HCT116 (cell line): ENCODE measurements around the gene LTBP1. TPM values are rescaled to one million over a fixed set of nuclear protein-coding genes. Genes with fewer than 3 reads are reported as not detected.

Experiments used
- ATAC-seq: fragments of 200-7000 bp; cut with Tn5 transposase; 2 replicates; pipeline ENCODE4 v1.9.1; 2020; ENCODE audit warnings: mild to moderate bottlenecking, moderate library complexity
- BruUV-seq: library from RNA; stranded (reverse); fragments of 400-500 nt; replicated peaks from 2 replicates; lab custom pipeline; 2021; lab: Mats Ljungman, UMichigan
- CTCF ChIA-PET: fragments of 300-600 bp; sonication (Branson Sonifier 250); formaldehyde crosslinking; loops from one replicate; lab custom pipeline; 2021; ENCODE audit warnings: antibody characterized with exemption; lab: Charles Lee
- POLR2A ChIA-PET: fragments of 300-600, 350-600 bp; sonication (Branson Sonifier 250); formaldehyde crosslinking; loops from one replicate; lab custom pipeline; 2021; ENCODE audit warnings: antibody characterized with exemption; lab: Charles Lee
- RAD21 ChIA-PET, 2 experiments: fragments of 300-600 bp; sonication (Branson Sonifier 250); formaldehyde crosslinking; loops; one replicate each; lab custom pipeline; 2023; ENCODE audit warnings: low total read pairs in 2 of 2; ENCODE audit not compliant: uncharacterized antibody in 2 of 2, unreplicated experiment in 2 of 2, low non-redundant PET in 1 of 2; lab: Charles Lee
- DNase-seq: peaks from one replicate; pipeline ENCODE4 v3.0.0-alpha.2; 2010; ENCODE audit warnings: low read depth, low spot score
- H2AFZ ChIP-seq: fragments of 200-600 bp; shearing (Covaris generic), sonication (generic); 2 replicates; pipeline ENCODE4 v1.6.1; 2017; ENCODE audit warnings: low read depth, mixed run types, mixed read lengths, antibody characterized with exemption, low read length; ENCODE audit not compliant: poor library complexity, severe bottlenecking
- H3K27ac ChIP-seq: 2 replicates; pipeline ENCODE4 v1.5.1; 2012; ENCODE audit warnings: low read depth, low read length
- H3K27me3 ChIP-seq: fragments of 200-600 bp; sonication (generic); 2 replicates; pipeline ENCODE4 v1.6.1; 2016; ENCODE audit warnings: mixed run types, low read length, mixed read lengths; ENCODE audit not compliant: insufficient read depth
- H3K36me3 ChIP-seq, 2 experiments: fragments of 200-500 bp in 1 of 2; fragments of 200-600 bp in 1 of 2; sonication (Bioruptor generic) in 1 of 2; sonication (generic) in 1 of 2; 2 replicates each; pipeline versions ENCODE4 v1.5.1 to v1.6.1; 2014 to 2016; ENCODE audit warnings: low read length in 2 of 2, inconsistent platforms in 1 of 2, mixed read lengths in 1 of 2, mixed run types in 1 of 2; ENCODE audit not compliant: insufficient read depth in 2 of 2, control insufficient read depth in 1 of 2
- H3K4me1 ChIP-seq, 2 experiments: fragments of 200-600 bp in 1 of 2; sonication (generic) in 1 of 2; 2 replicates each; pipeline versions ENCODE4 v1.5.1 to v1.6.1; 2012 to 2017; ENCODE audit warnings: low read length in 2 of 2, inconsistent platforms in 1 of 2, mild to moderate bottlenecking in 1 of 2, mixed read lengths in 1 of 2, mixed run types in 1 of 2, moderate library complexity in 1 of 2; ENCODE audit not compliant: insufficient read depth in 2 of 2, control insufficient read depth in 1 of 2
- H3K4me2 ChIP-seq: fragments of 200-600 bp; sonication (generic); 2 replicates; pipeline ENCODE4 v1.6.1; 2017; ENCODE audit warnings: mixed run types, low read length, mixed read lengths
- H3K4me3 ChIP-seq, 2 experiments: fragments of 200-600 bp in 1 of 2; sonication (generic) in 1 of 2; replicated peaks in 1 of 2; 2 replicates each; pipeline ENCODE4 v1.5.1; 2011 to 2016; ENCODE audit warnings: low read length in 2 of 2, control low read depth in 1 of 2, low read depth in 1 of 2, mild to moderate bottlenecking in 1 of 2, mixed read lengths in 1 of 2, mixed run types in 1 of 2
- H3K79me2 ChIP-seq: fragments of 200-600 bp; sonication (generic); 2 replicates; pipeline ENCODE4 v1.6.1; 2017; ENCODE audit warnings: mild to moderate bottlenecking, mixed run types, low read length, moderate library complexity, mixed read lengths; ENCODE audit not compliant: insufficient read depth
- H3K9ac ChIP-seq: fragments of 200-600 bp; sonication (generic); 2 replicates; pipeline ENCODE4 v1.6.1; 2016; ENCODE audit warnings: low read length, mixed read lengths
- H3K9me2 ChIP-seq: fragments of 200-600 bp; sonication (generic), shearing (Covaris generic); 2 replicates; pipeline ENCODE4 v1.6.1; 2017; ENCODE audit warnings: mixed run types, mild to moderate bottlenecking, moderate library complexity; ENCODE audit not compliant: insufficient read depth
- H3K9me3 ChIP-seq, 2 experiments: fragments of 200-500 bp in 1 of 2; fragments of 200-600 bp in 1 of 2; sonication (Bioruptor generic) in 1 of 2; sonication (generic) in 1 of 2; 2 replicates each; pipeline ENCODE4 v1.6.1; 2014 to 2017; ENCODE audit warnings: low read length in 2 of 2, mixed read lengths in 2 of 2, inconsistent platforms in 1 of 2, low read depth in 1 of 2, mild to moderate bottlenecking in 1 of 2, mixed run types in 1 of 2, moderate library complexity in 1 of 2; ENCODE audit not compliant: control insufficient read depth in 1 of 2, insufficient read depth in 1 of 2
- H4K20me1 ChIP-seq: fragments of 200-600 bp; sonication (generic), shearing (Covaris generic); 2 replicates; pipeline ENCODE4 v1.6.1; 2017; ENCODE audit warnings: mixed run types, mild to moderate bottlenecking, moderate library complexity; ENCODE audit not compliant: insufficient read depth
- ATF3 ChIP-seq: IDR thresholded peaks from 2 replicates; pipeline ENCODE4 v1.6.1; 2012
- CBX3 ChIP-seq: IDR thresholded peaks from 2 replicates; pipeline ENCODE4 v1.6.1; 2012; ENCODE audit warnings: low read depth
- CEBPB ChIP-seq: IDR thresholded peaks from 2 replicates; pipeline ENCODE4 v1.6.1; 2012; ENCODE audit warnings: low read depth
- EGR1 ChIP-seq: IDR thresholded peaks from 2 replicates; pipeline ENCODE4 v1.6.1; 2012; ENCODE audit warnings: low read depth
- EZH2 ChIP-seq: fragments of 200-600 bp; sonication (generic); IDR thresholded peaks from 2 replicates; pipeline ENCODE4 v1.6.1; 2017; ENCODE audit warnings: antibody characterized with exemption, mixed run types
- FOSL1 ChIP-seq: IDR thresholded peaks from 2 replicates; pipeline ENCODE4 v1.6.1; 2012; ENCODE audit warnings: low read depth
- JUND ChIP-seq: IDR thresholded peaks from 2 replicates; pipeline ENCODE4 v1.6.1; 2012
- MAX ChIP-seq: IDR thresholded peaks from 2 replicates; pipeline ENCODE4 v1.6.1; 2012
- POLR2AphosphoS5 ChIP-seq: IDR thresholded peaks from 2 replicates; pipeline ENCODE4 v1.6.1; 2011; ENCODE audit warnings: mild to moderate bottlenecking, low read depth, low read length, moderate library complexity
- RAD21 ChIP-seq: IDR thresholded peaks from 2 replicates; pipeline ENCODE4 v1.6.1; 2012; ENCODE audit warnings: low read depth, mild to moderate bottlenecking
- REST ChIP-seq: IDR thresholded peaks from 2 replicates; pipeline ENCODE4 v1.6.1; 2012; ENCODE audit warnings: low read depth
- SP1 ChIP-seq: IDR thresholded peaks from 2 replicates; pipeline ENCODE4 v1.6.1; 2012; ENCODE audit warnings: low read depth
- SRF ChIP-seq: IDR thresholded peaks from 2 replicates; pipeline ENCODE4 v1.6.1; 2012; ENCODE audit warnings: low read depth
- TCF7L2 ChIP-seq: IDR thresholded peaks from 2 replicates; pipeline ENCODE4 v1.7.0; 2011; ENCODE audit warnings: borderline replicate concordance, inconsistent platforms; ENCODE audit not compliant: insufficient read depth, insufficient read length; ENCODE audit errors: extremely low read depth
- YY1 ChIP-seq: IDR thresholded peaks from 2 replicates; pipeline ENCODE4 v1.6.1; 2011; ENCODE audit warnings: low read length, low read depth, moderate library complexity, mild to moderate bottlenecking; ENCODE audit not compliant: insufficient replicate concordance; ENCODE audit errors: extremely low read depth
- intact Hi-C: fragments of 100-400 bp; cut with micrococcal nuclease; formaldehyde crosslinking; loops from 2 replicates; pipeline ENCODE4 v1.10.0; 2022
- total RNA-seq: library from RNA; stranded (reverse); gene quantifications from one replicate; pipeline ENCODE4 v1.2.1, GENCODE V29; 2021; ENCODE audit not compliant: unreplicated experiment

Gene LTBP1
- total RNA-seq, 1 experiment from 2014 or later = 5.1 TPM

GRCh38 chr2:32958821-32959220, 12.1 kb downstream of the LTBP1 start:
- no peak for DNase-seq
- no peaks in the 10 kb centered on the region for H3K9me3 ChIP-seq
- ATAC-seq = no peak
- POLR2A ChIA-PET = no interaction called here
- no peak overlapping the region for H3K4me3 ChIP-seq
- no peak overlapping the region for H3K4me2 ChIP-seq
- no peaks in the 10 kb centered on the region for H3K9me2 ChIP-seq
- H3K9ac ChIP-seq = no peak overlapping the region
- no peaks in the 10 kb centered on the region for H3K4me1 ChIP-seq
- H4K20me1 ChIP-seq = no peaks in the 10 kb centered on the region
- intact Hi-C loops = no loop called here
- H3K36me3 ChIP-seq = no peaks in the 10 kb centered on the region
- TF ChIP-seq POLR2AphosphoS5 (no peak), RAD21 (no peak), EZH2 (no peak), ATF3 (no peak)
- TF ChIP-seq, all 23 proteins: peak for 0
- no peaks in the 10 kb centered on the region for H3K27me3 ChIP-seq
- ChIA-PET RAD21 (no interaction called here), CTCF (no interaction called here)
- H3K79me2 ChIP-seq = no peaks in the 10 kb centered on the region
- no TSS peak for BruUV-seq
- H2AFZ ChIP-seq = no peak overlapping the region
- H3K27ac ChIP-seq = no peak overlapping the region

- Histone ChIP-seq H2AFZ (no peak overlapping the region), H3K27me3 (no peaks in the 10 kb centered on the region), H3K9me2 (no peaks in the 10 kb centered on the region), H4K20me1 (no peaks in the 10 kb centered on the region), H3K4me2 (no peak overlapping the region), H3K36me3 (no peaks in the 10 kb centered on the region), H3K9ac (no peak overlapping the region), H3K9me3 (no peaks in the 10 kb centered on the region), H3K27ac (no peak overlapping the region), H3K4me3 (no peak overlapping the region), H3K79me2 (no peaks in the 10 kb centered on the region), H3K4me1 (no peaks in the 10 kb centered on the region)
- ATAC-seq (no peak), DNase-seq (no peak)
- ChIA-PET POLR2A (no interaction called here), CTCF (no interaction called here), RAD21 (no interaction called here)
- intact Hi-C loops = no loop called here
- no TSS peak for BruUV-seq
- TF ChIP-seq POLR2AphosphoS5 (no peak), JUND (no peak), MAX (no peak), TCF7L2 (no peak), SP1 (no peak), EZH2 (no peak), CEBPB (no peak), REST (no peak), FOSL1 (no peak), ATF3 (no peak), EGR1 (no peak), YY1 (no peak), RAD21 (no peak), SRF (no peak), CBX3 (no peak)
Observed at GRCh38 chr2:32960238-32960637, 13.5 kb downstream of the LTBP1 start.
